Measurements from ENCODE around the gene PSMB9. TPM values are rescaled to one million over a fixed set of nuclear protein-coding genes. Genes with fewer than 3 reads are reported as not detected.

Gene PSMB9
- total RNA-seq, result 10 to 100 TPM; 21.6 to 49.9 (median 30.7) TPM

- no peak for TF ChIP-seq CTCF (IDR thresholded peaks at IDR 0.05; ENCODE audit: low read depth)
Measured at GRCh38 chr6:32853541-32854375, at the start of gene PSMB9, which contains the start of gene TAP1. Gene PSMB9, plus strand, starts transcription at chr6:32854192. Its CDS starts 38 bp downstream, at chr6:32854230. Gene TAP1, minus strand, starts transcription at chr6:32853704. Its CDS starts 68 bp downstream, at chr6:32853636.

GRCh38 chr6:32807020-32807580 lies 46.9 kb upstream of the PSMB9 start:
- no peak for TF ChIP-seq CTCF (IDR thresholded peaks at IDR 0.05; ENCODE audit: low read depth)

GRCh38 chr6:32809171-32809570 lies 44.8 kb upstream of the PSMB9 start:
- TF ChIP-seq CTCF (IDR thresholded peaks at IDR 0.05; ENCODE audit: low read depth), result no peak

GRCh38 chr6:32814145-32814544 lies 39.8 kb upstream of the PSMB9 start:
- no peak for TF ChIP-seq CTCF (IDR thresholded peaks at IDR 0.05; ENCODE audit: low read depth)

- no peak for TF ChIP-seq CTCF (IDR thresholded peaks at IDR 0.05; ENCODE audit: low read depth)
Measured at GRCh38 chr6:32815115-32815514, 38.9 kb upstream of the PSMB9 start.

- TF ChIP-seq CTCF (IDR thresholded peaks at IDR 0.05; ENCODE audit: low read depth), result no peak
Measured at GRCh38 chr6:32815996-32816395, 38.0 kb upstream of the PSMB9 start.

GRCh38 chr6:32816746-32817204 lies 37.2 kb upstream of the PSMB9 start, which contains the start of gene HLA-DOB:
Gene HLA-DOB, minus strand, starts transcription at chr6:32817002. Its CDS starts 51 bp downstream, at chr6:32816951.
- no peak for TF ChIP-seq CTCF (IDR thresholded peaks at IDR 0.05; ENCODE audit: low read depth)
